Lung (tissue), 12 donors: ENCODE data around the gene KLHL20. TPM values are rescaled to one million over a fixed set of nuclear protein-coding genes. Genes with fewer than 3 reads are reported as not detected.
"Not testable (repeated sequence)": the region's sequence is repeated elsewhere in the genome, so short reads cannot be mapped to it uniquely, and the experiment has no call there.

ENCODE experiments used
- ATAC-seq: fragments of 200-7000 bp; cut with Tn5 transposase; one replicate; pipeline ENCODE4 v1.9.1; 2020; ENCODE audit warnings: moderate number of reproducible peaks; ENCODE audit not compliant: insufficient read depth, low FRiP score
- DNase-seq, 3 donors: peaks; one replicate each; pipeline ENCODE4 v3.0.0-alpha.2; 2013 to 2017
- H3K27ac ChIP-seq, 2 donors: one replicate each; pipeline ENCODE4 v1.5.1; 2013; ENCODE audit warnings: mild to moderate bottlenecking in 2 of 2, moderate library complexity in 2 of 2, control low read depth in 1 of 2, inconsistent platforms in 1 of 2, low read depth in 1 of 2, low read length in 1 of 2
- H3K27me3 ChIP-seq, 3 donors: one replicate each; pipeline ENCODE4 v1.5.1; 2013; ENCODE audit warnings: low read length in 2 of 3; ENCODE audit not compliant: control insufficient read depth in 3 of 3, insufficient read depth in 3 of 3
- H3K36me3 ChIP-seq, 4 donors: one replicate each; pipeline ENCODE4 v1.5.1; 2013; ENCODE audit warnings: low read length in 4 of 4, mild to moderate bottlenecking in 1 of 4, moderate library complexity in 1 of 4; ENCODE audit not compliant: control insufficient read depth in 4 of 4, insufficient read depth in 4 of 4
- H3K4me1 ChIP-seq, 5 donors: one replicate each; pipeline ENCODE4 v1.5.1; 2013; ENCODE audit warnings: low read length in 5 of 5, mild to moderate bottlenecking in 2 of 5, moderate library complexity in 1 of 5; ENCODE audit not compliant: control insufficient read depth in 5 of 5, insufficient read depth in 5 of 5
- H3K4me3 ChIP-seq: one replicate; pipeline ENCODE4 v1.5.1; 2013; ENCODE audit warnings: mild to moderate bottlenecking, control low read depth, moderate library complexity
- H3K9ac ChIP-seq, 2 donors: one replicate each; pipeline ENCODE4 v1.5.1; 2013; ENCODE audit warnings: low read length in 2 of 2, control low read depth in 1 of 2; ENCODE audit not compliant: insufficient read depth in 1 of 2
- H3K9me3 ChIP-seq, 4 donors: one replicate each; pipeline ENCODE4 v1.5.1; 2013; ENCODE audit warnings: low read length in 3 of 4, mild to moderate bottlenecking in 1 of 4, moderate library complexity in 1 of 4; ENCODE audit not compliant: control insufficient read depth in 4 of 4, insufficient read depth in 3 of 4
- CTCF ChIP-seq: IDR thresholded peaks from 2 replicates; pipeline ENCODE4 v1.5.1; 2012; ENCODE audit warnings: mild to moderate bottlenecking; ENCODE audit errors: control extremely low read depth, extremely low read depth
- whole genome bisulfite sequencing, 2 donors: extraction: QIAGEN DNeasy Blood & Tissue Kit; methylation state at CpG; one replicate each; pipeline ENCODE4 v1.1.7; 2013; 5-methylcytosine and 5-hydroxymethylcytosine counted together
- polyA plus RNA-seq, 2 donors: library from polyadenylated mRNA; stranded (reverse); fragments of 200-250 nt; gene quantifications; one replicate each; pipeline ENCODE4 v1.2.1, GENCODE V29; 2013
- total RNA-seq, 2 donors: library from RNA; depleted of rRNA in 1 of 2; stranded (reverse); fragments of >200 nt in 1 of 2; gene quantifications; one replicate each; pipeline ENCODE4 v1.2.1, GENCODE V29; 2014 to 2021
- donor health status: control.
- donor health status: control.
- donor health status: Bipolar disorder and iron deficiency.
- donor health status: healthy.
- donor health status: DM: yes; HTN: yes; CAD: no.

KLHL20 gene
- total and polyA plus RNA-seq, 4 donors: 5.8 to 38.4 (median 17.2) TPM

DNA sequence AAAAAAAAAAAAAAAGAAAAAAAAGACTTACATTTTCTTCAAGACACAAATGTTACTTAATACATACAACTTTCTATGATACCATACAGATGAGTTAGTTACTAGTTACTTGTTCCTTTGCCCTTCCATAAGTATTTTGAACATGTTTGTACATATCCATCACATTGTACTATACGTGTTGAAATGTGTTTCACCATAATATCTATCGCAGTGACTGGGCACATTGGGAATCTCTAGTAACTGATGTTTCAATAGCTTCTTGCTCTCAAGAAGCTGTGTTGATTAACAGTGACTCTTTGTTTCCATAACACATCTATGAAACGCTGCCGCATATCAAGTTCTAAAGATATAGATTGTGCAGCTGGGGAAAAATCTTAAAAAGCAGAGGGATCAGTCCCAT, 42.9 kb downstream of the KLHL20 start:
- 96 to 98% methylated on average over 4 of the region's 4 CpGs for WGBS, 2 donors
- no peaks in the 10 kb centered on the region for H3K27me3 ChIP-seq

GRCh38 chr1:173758110-173758509, 43.3 kb downstream of the KLHL20 start:
- no peaks in the 10 kb centered on the region for H3K27me3 ChIP-seq
- H3K4me3 ChIP-seq: no peak overlapping the region
- DNase-seq (no peak), ATAC-seq (no peak)
- WGBS, 2 donors: 98% methylated on average over 7 of the region's 7 CpGs
- no peak overlapping the region for H3K27ac ChIP-seq
- no peaks in the 10 kb centered on the region for H3K4me1 ChIP-seq
- no peaks in the 10 kb centered on the region for H3K9me3 ChIP-seq
- TF ChIP-seq CTCF: no peak
- H3K36me3 ChIP-seq: peaks cover 27 to 43% (median 37%) of the 10 kb centered on the region in 4 donors
- no peak overlapping the region for H3K9ac ChIP-seq

More for the DNA sequence above, 42.9 kb downstream of the KLHL20 start:
- TF ChIP-seq CTCF: no peak
- Histone ChIP-seq H3K9me3 (no peaks in the 10 kb centered on the region), H3K4me3 (no peak overlapping the region), H3K4me1 (no peaks in the 10 kb centered on the region), H3K9ac (no peak overlapping the region), H3K27ac (no peak overlapping the region), H3K36me3 (peaks cover 29 to 43% (median 39%) of the 10 kb centered on the region in 4 donors)
- ATAC-seq (no peak), DNase-seq (no peak)

DNA sequence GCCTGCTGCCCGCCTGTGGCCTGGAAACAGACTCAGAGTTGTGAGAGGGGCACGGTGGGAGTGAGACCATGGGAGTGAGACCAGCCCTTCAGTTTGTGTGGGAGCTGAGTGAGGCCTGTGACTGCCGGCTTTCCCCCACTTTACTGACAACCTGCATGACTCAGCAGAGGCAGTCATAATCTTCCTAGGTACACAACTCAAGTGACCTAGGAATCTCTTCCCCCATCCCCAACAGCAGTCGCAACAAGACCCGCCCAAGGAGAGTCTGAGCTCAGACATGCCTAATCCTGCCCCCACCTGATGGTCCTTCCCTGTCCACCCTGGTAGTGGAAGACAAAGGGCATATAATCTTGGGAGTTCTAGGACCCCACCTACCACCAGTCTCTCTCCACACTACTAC, 44.2 kb downstream of the KLHL20 start:
- Histone ChIP-seq H3K27me3 (no peaks in the 10 kb centered on the region), H3K4me1 (no peaks in the 10 kb centered on the region), H3K9me3 (no peaks in the 10 kb centered on the region), H3K9ac (no peak overlapping the region), H3K4me3 (no peak overlapping the region), H3K27ac (no peak overlapping the region), H3K36me3 (peaks cover 27 to 43% (median 37%) of the 10 kb centered on the region in 4 donors)
- WGBS, 2 donors: 94 to 95% methylated on average over 5 of the region's 5 CpGs
- ATAC-seq (no peak), DNase-seq (no peak)
- no peak for TF ChIP-seq CTCF

DNA sequence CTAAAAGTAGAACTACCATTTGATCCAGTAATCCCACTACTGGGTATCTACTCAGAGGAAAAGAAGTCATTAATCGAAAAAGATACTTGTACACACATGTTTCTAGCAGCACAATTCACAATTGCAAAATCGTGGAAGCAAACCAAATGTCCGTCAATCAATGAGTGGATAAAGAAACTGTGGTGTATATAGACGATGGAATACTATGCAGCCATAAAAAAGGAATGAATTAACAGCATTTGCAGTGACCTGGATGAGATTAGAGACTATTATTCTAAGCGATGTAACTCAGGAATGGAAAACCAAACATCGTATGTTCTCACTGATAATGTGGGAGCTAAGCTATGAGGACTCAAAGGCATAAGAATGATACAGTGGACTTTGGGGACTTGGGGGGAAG, 49.5 kb downstream of the KLHL20 start:
- H3K9ac ChIP-seq, H3K9me3 ChIP-seq, H3K27ac ChIP-seq, H3K27me3 ChIP-seq, ATAC-seq, H3K4me1 ChIP-seq, DNase-seq, H3K4me3 ChIP-seq: not testable (repeated sequence)
- peaks cover 4 to 18% (median 9%) of the 10 kb centered on the region in 4 donors for H3K36me3 ChIP-seq
- WGBS, 2 donors: 99% methylated on average over 6 of the region's 6 CpGs
